GM21515 (cell line): Measurements from ENCODE around the gene SYNM.

Experiments
- ATAC-seq: cut with Tn5 transposase; IDR thresholded peaks from one replicate; pipeline ENCODE4 v1.9.1; 2021; ENCODE audit not compliant: unreplicated experiment

The SYNM gene

GRCh38 chr15:99138491-99138982 is 33.7 kb downstream of the SYNM start:
- ATAC-seq, result no peak

DNA sequence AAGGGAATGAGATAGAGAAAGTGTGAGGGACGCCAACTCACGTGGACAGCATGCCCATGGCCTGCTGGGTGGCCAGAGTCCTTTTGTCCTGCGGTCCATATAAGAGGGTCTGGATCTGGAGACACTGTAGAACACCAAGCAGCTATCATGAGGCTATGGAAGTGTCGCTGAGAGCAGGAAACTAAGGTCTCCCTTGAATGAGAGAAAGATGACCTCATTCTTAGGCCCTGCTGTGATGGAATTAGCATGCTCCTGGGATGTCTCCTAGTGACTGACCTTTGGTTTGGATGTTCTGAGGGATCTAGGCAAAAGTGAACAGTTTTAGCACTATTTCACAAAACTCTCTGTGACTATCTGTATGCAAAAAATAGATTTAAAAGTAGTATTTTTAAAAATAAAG is 34.4 kb downstream of the SYNM start:
- no peak for ATAC-seq

- no peak for ATAC-seq
These were observed 35.7 kb downstream of the SYNM start for GRCh38 chr15:99140590-99140989.

GRCh38 chr15:99141943-99142342 is 37.1 kb downstream of the SYNM start:
- ATAC-seq, result no peak

GRCh38 chr15:99142562-99142961 is 37.7 kb downstream of the SYNM start:
- no peak for ATAC-seq

- ATAC-seq, result no peak
These were observed 38.4 kb downstream of the SYNM start for GRCh38 chr15:99143242-99143641.

DNA sequence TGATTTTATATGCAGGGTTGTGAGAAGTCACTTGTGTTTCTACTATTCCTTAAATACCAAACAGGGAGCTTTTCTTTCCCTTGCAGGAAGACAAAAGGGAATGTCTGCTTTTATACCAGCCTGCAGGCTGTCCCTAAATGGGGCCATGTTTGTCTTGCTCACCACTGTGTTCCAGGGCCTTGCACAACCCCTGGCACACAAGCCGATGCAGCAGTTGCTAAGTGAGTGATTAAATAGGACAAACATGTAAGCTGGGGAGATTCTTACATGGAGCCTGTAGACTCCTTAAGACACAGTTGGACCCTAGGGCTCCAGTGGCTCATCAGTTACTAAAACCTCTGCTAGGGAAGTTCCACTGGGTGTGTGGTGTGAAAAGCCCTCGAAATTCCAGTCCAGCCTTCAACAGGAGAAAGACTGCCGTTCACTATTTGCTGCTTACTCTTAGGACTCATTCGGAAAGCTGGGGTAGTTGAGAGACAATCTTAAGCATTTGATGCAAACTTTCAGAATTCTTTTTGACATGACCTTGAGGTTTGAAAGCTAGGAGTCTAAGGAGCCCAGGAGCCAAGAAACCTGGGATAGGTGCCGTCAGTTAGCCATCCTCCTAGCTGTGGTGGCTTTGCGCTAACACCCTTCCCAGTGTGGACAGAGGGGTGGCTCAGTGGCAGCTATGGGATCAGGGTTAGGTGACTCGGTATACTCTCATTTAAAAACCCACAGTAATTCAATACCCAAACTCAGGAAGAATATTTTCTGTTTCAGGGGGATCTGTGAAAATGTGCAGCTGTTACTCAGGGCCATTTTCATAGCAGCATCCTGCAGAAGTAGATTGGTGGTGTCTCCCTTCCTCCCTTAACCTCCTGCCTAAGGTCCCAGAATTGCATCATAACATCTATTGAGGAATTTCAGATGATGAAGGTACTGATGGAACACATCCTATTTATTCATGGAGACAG is 39.1 kb downstream of the SYNM start:
- no peak for ATAC-seq

GRCh38 chr15:99145005-99145404 is 40.1 kb downstream of the SYNM start:
- ATAC-seq, result no peak

DNA sequence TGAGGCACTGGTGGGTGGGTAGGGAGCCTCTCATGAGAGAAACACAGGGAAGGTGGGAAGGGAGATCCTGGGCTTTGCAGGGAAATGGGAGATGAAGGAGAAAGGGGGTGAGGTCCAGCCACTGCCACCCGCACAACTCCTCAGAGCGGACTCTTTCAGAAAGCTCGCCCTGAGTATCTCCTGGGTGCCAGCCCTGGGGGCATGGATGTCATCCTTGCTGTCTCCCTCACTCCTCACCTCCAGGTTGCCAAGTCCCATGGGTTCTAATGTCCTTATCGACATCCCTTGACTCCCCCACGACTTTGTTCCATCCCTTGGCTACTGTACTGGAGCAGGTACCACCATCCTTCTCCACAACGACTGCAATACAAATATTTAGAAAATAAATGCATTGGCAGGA is 40.9 kb downstream of the SYNM start:
- no peak for ATAC-seq

GRCh38 chr15:99146661-99147060 is 41.8 kb downstream of the SYNM start:
- no peak for ATAC-seq

DNA sequence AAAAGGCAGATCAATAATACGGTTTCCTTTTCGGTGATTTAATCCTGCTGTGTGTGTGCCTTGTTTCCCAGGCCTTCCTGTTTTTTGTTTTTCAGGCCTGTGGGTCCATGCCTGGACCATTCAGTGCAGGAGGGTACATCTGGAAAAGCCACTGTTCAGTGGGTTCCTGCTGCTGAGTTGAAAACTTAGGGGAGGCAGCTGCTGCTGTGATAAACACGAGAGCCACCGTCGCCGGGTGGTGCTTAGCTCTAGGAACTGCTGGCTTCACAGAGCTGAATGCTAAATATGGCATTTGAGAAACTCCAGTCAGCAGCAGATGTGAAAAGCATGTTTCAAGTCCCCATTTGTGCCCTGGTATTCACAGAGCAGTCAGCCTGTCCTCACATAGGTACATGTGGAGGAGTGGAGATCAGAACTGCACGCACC is 44.0 kb downstream of the SYNM start:
- ATAC-seq, result no peak

DNA sequence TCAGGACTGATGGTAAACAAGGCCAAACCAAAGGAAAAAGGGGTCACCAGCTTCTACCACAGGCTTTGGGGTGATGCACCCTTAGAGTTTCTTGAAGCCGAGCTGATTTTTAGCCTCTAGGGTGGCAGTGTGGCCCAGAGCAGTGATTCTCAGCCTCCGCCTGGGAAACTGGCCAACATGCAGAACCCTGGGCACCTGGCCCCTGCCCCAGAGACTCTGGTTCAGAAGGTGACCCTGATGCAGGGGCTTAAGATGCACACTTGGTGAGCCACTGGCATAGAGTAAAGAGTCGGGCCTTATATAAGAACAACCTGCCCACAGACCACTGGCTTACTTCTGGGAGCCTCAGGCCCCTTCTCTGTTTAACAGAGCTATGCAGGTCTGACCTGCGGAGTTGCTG is 44.5 kb downstream of the SYNM start:
- no peak for ATAC-seq

DNA sequence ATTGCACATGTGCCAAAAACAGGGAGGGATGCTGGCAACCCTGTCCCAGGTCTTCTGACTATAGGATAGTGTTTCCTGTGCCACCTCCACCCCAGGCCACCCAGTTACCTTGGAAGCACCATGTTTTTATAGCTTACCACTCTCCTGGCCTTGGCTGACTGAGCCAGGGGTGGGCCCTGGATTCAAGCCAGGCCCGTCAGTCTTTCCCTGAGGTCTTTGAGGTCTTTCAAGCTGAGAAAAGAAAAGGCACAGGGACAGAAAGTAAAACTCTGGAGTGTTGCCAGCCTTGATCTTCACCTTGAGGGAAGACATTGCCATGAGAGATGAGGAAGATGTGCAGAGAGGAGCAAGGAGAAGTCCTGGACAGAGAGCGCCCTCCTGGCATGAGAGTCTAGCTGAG is 46.3 kb downstream of the SYNM start:
- ATAC-seq, result no peak

GRCh38 chr15:99153026-99153535 is 48.2 kb downstream of the SYNM start:
- ATAC-seq, result no peak

GRCh38 chr15:99154271-99154670 is 49.4 kb downstream of the SYNM start:
- no peak for ATAC-seq

DNA sequence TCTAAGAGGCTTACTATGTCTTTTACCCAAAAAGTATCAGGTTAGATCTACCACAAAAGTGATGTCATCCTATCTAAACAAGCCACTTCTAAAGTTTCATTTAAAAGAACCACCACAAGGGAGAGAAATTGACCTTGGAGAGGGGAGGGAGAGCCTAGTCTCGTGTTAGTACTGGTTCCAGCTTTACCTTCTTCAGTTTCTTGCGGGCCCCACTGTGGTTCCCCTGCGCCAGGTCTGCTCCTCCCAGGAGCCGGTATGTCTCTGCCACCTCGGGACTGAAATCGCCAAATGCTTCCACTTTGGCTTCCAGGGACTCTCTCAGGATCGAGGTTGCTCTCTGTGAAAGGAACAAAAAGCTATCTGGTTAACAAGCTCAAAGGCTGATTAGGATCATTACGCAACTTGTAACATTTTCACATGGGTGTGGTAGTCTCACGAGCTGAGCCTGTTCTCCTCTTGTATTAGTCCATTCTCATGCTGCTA is 51.1 kb downstream of the SYNM start:
- ATAC-seq, result no peak

- no peak for ATAC-seq
These were observed 52.6 kb downstream of the SYNM start for GRCh38 chr15:99157456-99157855.

- no peak for ATAC-seq
These were observed 53.9 kb downstream of the SYNM start for GRCh38 chr15:99158626-99159412.

GRCh38 chr15:99163271-99164062 is 58.6 kb downstream of the SYNM start:
- no peak for ATAC-seq

DNA sequence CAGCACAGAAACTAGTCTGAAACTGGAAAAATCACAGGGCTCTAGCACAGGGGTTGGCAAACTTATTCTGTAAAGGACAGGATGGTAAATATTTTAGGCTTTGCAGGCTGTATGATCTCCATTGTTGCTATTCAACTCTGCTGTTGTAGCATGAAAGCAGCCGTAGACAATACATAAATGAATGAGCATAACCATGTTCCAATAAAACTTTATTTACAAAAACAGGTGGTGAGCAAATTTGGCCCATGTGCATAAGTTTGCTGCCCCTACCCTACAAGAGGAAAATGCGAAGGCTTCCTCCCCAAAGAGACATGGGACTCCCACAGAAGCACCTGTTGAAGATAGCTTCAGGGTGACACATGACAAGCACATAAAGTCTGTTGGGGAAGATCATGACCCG is 59.2 kb downstream of the SYNM start:
- no peak for ATAC-seq
